GM10266 (cell line): Measurements from ENCODE around the gene IRX3.

Experiments
- DNase-seq: peaks from one replicate; pipeline ENCODE4 v3.0.0; 2012; ENCODE audit errors: extremely low spot score
- CTCF ChIP-seq: IDR thresholded peaks from 2 replicates; pipeline ENCODE4 v1.5.1; 2012; ENCODE audit warnings: mild to moderate bottlenecking, low read depth; ENCODE audit not compliant: control insufficient read depth, insufficient read depth; ENCODE audit errors: missing control alignments

IRX3 gene

GRCh38 chr16:54286366-54287130 is at the start of gene IRX3:
Gene IRX3, minus strand, starts transcription at chr16:54286787. Its CDS starts 737 bp downstream, at chr16:54286050.
- DNase-seq, result peak; percentile 62
- no peak for TF ChIP-seq CTCF

- TF ChIP-seq CTCF, result no peak
- no peak for DNase-seq
Measured at GRCh38 chr16:54335230-54335629, 48.6 kb upstream of the IRX3 start.

- TF ChIP-seq CTCF, result no peak
- DNase-seq, result no peak
Measured at GRCh38 chr16:54334208-54334607, 47.6 kb upstream of the IRX3 start.

GRCh38 chr16:54331241-54332002 is 44.8 kb upstream of the IRX3 start:
- DNase-seq, result no peak
- no peak for TF ChIP-seq CTCF

- no peak for TF ChIP-seq CTCF
- DNase-seq, result no peak
Measured at GRCh38 chr16:54327609-54328008, 41.0 kb upstream of the IRX3 start.

GRCh38 chr16:54326266-54326662 is 39.7 kb upstream of the IRX3 start:
- TF ChIP-seq CTCF, result no peak
- no peak for DNase-seq
